ENCODE data around the gene GOLGA6L10. TPM values are rescaled to one million over a fixed set of nuclear protein-coding genes. Genes with fewer than 3 reads are reported as not detected.
A peak's percentile ranks its signal among the peaks of the same experiment; 100 is the strongest.
"Not testable (repeated sequence)": the region's sequence is repeated elsewhere in the genome, so short reads cannot be mapped to it uniquely, and the experiment has no call there.

GOLGA6L10 gene
- total RNA-seq, 2 donors from 2014 or later, result 0.15 to 0.34 TPM

- DNase-seq; ATAC-seq; intact Hi-C loops (cut with DNase I): not testable (repeated sequence)
These were observed 24.4 kb downstream of the GOLGA6L10 start for GRCh38 chr15:82324831-82325230.

- ATAC-seq; DNase-seq; intact Hi-C loops (cut with DNase I): not testable (repeated sequence)
These were observed 26.8 kb downstream of the GOLGA6L10 start for GRCh38 chr15:82322488-82322887.

GRCh38 chr15:82320861-82321260 lies 28.4 kb downstream of the GOLGA6L10 start:
- DNase-seq; ATAC-seq; intact Hi-C loops (cut with DNase I): not testable (repeated sequence)

GRCh38 chr15:82319522-82320278 lies 29.6 kb downstream of the GOLGA6L10 start:
- ATAC-seq; DNase-seq; intact Hi-C loops (cut with DNase I): not testable (repeated sequence)

GRCh38 chr15:82318281-82318680 lies 31.0 kb downstream of the GOLGA6L10 start:
- DNase-seq; ATAC-seq; intact Hi-C loops (cut with DNase I): not testable (repeated sequence)

DNA sequence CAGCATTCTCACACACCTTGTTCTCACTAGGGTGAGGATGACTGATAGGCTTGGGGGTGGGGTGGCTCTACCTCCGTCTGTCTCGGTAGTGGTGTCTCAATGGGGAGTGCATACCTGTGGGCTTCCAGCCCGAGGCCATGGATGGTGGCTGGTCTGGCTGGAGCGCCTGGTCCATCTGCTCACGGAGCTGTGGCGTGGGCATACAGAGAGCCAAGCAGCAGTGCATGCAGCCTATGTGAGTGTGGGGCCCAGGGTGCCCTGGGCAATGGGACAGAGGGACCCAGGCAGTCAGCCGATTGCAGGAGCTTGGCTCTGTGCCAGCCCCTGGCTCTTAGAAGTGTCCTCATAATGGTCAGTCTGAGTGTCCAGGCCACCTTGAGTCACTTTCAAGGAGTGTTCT lies 31.8 kb downstream of the GOLGA6L10 start:
- intact Hi-C loops (cut with DNase I); DNase-seq; ATAC-seq: not testable (repeated sequence)

DNA sequence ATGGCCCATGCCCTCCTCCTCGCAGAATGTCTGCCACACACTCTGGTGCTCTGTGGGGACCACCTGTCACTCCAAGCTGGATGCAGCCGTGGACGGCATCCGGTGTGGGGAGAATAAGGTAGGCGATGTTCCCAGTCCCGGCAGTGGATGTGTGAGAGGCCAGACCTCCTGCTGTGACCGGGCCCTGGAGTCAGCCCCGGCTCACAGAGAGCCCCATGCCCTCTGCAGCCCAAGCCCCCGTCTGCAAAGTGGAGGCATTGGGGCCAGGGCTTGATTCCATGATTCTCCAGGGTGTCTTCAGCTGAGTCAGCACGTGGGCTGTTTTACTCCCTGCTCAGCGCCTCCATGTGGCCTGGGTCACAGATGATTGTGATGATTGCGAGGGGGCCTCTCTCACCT lies 32.2 kb downstream of the GOLGA6L10 start:
- intact Hi-C loops (cut with DNase I), result no loop called here
- no peak for DNase-seq
- no peak for ATAC-seq

DNA sequence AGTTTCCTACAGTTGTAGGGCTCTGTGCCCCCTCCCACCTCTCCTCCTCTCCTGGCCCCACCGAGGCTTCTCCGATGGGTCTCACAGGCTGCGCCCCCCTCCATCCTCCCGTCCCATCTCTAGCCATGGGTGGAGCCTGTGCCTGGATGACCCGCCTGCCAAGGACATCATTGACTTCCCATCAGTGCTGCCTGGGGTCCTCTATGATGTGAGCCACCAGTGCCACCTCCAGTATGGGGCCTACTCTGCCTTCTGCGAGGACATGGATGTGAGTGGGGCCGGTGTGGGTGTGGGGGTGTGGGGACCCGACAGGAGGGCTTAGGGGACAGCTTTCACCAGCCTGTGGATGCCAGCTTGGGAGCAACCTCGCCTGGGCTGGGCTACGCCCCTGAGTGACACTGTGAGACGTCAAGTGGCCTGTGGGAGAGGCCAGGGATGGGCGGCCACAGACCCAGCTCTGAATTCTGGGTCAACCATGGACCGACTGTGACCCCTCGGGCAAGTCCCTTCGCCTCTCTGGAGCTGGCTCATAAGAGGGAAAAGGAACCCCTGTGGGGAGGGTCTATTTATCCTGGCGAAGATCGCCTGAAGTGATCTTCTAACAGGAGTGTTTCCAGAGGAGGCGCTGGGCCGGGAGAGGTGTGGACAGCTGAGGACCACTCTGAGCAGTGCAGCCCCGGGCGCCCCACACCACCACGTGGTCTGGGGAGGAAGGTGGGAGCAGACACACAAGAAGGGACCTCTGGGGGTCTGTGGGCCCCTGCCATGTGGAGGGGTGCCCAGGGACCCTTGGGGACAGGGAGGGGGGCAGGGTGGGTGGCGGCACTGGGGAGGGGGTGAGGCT lies 32.8 kb downstream of the GOLGA6L10 start:
- ATAC-seq; intact Hi-C loops (cut with DNase I); DNase-seq: not testable (repeated sequence)

DNA sequence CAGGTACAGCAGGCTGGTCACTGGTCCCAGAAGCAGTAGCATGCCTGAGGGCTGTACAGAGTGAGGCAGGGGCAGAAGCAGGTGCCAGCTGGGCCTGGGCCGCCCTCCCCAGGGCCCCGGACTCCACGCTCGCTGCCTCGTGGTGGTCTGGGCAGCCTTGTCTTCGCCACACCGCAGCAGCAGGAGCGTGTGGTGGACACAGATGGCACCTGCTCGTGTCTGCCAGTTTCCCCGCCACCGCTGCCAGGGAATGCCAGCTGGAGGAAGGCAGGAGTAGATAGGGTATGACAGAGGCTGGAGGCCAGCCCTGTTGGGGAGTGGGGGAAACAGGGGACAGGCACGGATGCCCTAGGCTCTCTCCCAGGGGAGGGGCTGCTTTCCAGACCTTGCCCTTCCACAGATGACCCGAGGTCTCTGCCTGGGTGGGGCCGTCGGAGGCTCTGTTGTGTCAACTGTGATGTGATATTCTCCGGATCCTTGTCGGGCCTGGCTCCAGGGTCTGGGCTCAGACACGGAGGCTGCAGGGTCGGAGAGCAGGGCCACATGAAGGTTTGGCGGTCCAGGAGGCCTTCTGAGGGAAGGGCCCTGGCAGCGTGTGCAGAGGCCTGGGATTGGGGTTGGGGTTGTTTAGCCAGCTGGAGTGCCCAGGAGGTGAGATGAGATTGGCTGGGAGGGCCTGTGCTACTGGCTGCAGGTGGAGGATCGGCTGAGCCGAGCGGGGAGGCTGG lies 33.6 kb downstream of the GOLGA6L10 start:
- intact Hi-C loops (cut with DNase I), result no loop called here
- no peak for DNase-seq
- peak; percentile 47 to 73 for ATAC-seq

DNA sequence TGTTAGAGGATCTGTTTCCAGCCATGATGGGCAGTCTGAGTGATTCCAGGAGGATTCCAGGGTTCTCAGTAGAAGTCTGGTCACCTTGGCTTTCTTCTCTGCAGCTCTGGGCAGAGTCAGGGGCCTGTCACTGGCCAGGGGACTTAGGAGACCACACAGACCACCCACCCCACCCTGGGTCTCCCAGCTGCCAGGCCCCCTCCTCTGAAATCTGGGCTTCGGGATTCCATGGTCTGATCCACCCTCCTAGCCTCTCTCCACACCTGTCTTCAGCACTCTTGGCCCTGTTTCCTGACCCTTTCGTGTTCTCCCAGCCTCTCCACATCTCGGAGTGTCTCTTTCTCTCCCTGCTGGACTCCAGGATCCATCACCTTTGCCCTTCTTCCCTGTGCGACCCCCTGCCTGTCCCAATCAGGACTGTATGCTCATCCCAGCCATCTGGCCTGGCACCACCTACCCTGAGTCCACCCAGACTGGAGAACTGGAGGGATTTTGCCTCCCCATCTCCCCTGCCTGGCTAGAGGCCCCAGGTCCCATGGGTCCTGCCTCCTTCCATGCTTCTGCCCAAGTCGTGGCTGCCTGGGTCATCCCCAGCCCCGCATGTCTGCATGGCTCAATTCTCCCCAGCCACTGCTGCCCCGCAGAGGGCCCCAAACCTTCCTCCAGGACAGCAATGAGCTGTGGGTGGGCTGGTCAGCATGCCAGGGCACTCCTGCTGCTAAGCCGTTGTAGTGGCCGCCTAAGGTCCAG lies 34.3 kb downstream of the GOLGA6L10 start:
- DNase-seq (no peak), ATAC-seq (no peak)
- intact Hi-C loops (cut with DNase I), result no loop called here

GRCh38 chr15:82313951-82314768 lies 35.1 kb downstream of the GOLGA6L10 start:
- intact Hi-C loops (cut with DNase I); DNase-seq: not testable (repeated sequence)
- peak in 1 of 2 donors; percentile 13 for ATAC-seq

- ATAC-seq, result no peak
- DNase-seq, result no peak
- intact Hi-C loops (cut with DNase I), result no loop called here
These were observed 35.8 kb downstream of the GOLGA6L10 start for GRCh38 chr15:82313446-82313845.

DNA sequence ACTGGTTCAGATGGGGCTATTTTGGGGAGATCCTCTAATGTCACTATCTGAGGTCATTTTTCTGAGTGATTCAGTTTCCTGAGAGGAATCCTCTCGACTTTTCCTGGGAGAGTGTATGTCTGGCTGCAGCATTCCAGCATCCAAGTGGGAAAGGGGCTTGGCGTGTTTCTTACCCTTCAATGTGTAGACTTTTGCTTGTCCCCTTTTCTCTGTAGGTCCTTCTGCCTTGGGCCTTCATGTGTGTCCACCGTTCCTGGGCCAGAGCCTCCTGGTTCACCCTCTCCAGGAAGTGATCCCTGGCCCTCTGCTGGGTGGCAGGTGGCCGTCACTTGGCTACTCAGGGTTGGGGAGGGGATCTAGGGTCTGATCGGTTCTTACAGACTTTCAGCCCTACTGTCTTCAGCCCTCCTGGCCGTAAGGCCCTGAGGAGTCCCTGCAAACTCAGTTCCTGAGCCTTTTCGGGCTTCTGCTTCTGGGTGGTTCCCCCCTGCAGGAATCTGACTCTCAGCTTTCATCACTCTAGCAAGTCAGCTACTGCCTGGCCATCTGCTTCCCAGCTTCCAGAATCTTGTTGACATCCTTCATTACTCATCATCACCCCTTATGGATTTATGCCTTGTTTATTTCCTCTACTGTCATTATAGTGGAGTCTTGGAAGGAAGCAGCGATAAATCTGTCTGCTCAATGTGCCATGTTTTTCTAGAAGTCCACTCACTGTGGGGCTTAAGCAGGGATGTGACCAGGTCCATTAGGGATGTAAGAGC lies 36.5 kb downstream of the GOLGA6L10 start:
- ATAC-seq, result no peak
- intact Hi-C loops (cut with DNase I), result no loop called here
- DNase-seq, result no peak

DNA sequence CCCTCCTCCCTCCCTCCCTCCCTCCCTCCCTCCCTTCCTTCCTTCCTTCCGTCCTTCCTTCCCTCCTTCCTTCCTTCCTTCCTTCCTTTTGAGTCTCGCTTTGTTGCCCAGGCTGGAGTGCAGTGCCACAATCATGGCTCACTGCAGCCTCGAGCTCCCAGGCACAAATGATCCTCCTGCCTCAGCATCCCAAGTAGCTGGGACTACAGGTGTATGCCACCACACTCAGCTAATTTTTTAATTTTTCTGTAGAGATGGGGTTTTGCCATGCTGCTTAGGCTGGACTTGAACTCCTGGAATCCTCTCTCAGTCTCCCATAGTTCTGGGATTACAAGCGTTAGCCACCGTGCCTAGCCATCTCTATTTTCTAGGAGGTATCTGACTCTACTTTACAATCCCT lies 38.0 kb downstream of the GOLGA6L10 start:
- ATAC-seq; DNase-seq; intact Hi-C loops (cut with DNase I): not testable (repeated sequence)

- intact Hi-C loops (cut with DNase I), result no loop called here
- DNase-seq (no peak), ATAC-seq (no peak)
These were observed 39.5 kb downstream of the GOLGA6L10 start for GRCh38 chr15:82309802-82310201.

- no peak for DNase-seq
- no peak for ATAC-seq
- intact Hi-C loops (cut with DNase I), result no loop called here
These were observed 41.6 kb downstream of the GOLGA6L10 start for GRCh38 chr15:82307714-82308081.

Measured in left cardiac atrium (tissue), 4 donors.